HG03354 (cell line): ENCODE results near the gene GSE1.
A peak's percentile ranks its signal among the peaks of the same experiment; 100 is the strongest.
"Not testable (repeated sequence)": the region's sequence is repeated elsewhere in the genome, so short reads cannot be mapped to it uniquely, and the experiment has no call there.

Experiments used
- ATAC-seq: cut with Tn5 transposase; IDR thresholded peaks from one replicate; pipeline ENCODE4 v1.9.1; 2021; ENCODE audit warnings: mild to moderate bottlenecking; ENCODE audit not compliant: unreplicated experiment, poor library complexity, severe bottlenecking

GSE1 gene

DNA sequence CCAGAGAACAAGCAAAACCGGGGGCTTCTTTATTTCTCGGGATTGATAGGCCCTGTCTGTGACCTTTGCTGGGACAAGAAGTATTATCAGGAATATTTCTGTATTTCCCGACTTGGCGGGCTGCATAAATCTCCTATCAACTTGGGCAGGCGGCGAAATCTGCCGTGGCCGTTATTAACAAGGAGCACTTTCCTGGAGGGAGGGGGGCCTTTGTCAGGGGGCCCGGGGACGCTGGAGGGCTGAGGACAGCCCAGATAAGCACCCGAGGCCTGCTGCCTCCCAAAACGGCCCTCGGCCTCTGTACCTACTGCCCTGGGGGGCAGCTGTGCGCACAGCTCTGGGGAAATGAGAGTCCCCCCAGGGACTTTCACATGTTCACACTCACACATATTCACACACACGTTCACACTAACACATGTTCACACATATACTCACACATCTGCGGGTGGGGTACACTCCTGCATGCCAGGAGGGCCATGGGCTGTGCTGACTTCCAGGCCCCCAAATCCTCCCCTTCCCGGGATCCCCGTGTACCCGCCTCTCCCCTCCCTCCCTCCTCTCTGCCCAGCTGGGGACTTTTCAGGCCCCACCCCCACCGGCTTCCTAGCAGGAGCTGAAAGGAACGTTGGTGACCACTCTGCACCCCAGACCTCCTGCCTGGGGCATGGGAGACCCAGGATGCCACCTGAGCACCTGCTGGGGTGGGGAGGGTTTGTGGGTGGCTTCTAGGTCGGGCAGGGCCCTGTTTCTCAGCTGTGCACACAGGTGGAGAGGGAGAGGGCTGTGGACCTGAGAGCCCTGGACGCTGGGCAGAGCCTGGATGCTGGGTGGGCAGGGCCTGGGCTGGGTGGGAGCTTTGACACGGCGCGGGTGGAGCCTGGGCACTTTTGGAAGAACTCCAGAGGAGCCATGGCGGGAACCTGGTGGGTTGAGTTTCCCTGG, 24.3 kb upstream of the GSE1 start:
- no peak for ATAC-seq

- ATAC-seq: no peak
Measured at GRCh38 chr16:85589688-85590505, 23.2 kb upstream of the GSE1 start.

DNA sequence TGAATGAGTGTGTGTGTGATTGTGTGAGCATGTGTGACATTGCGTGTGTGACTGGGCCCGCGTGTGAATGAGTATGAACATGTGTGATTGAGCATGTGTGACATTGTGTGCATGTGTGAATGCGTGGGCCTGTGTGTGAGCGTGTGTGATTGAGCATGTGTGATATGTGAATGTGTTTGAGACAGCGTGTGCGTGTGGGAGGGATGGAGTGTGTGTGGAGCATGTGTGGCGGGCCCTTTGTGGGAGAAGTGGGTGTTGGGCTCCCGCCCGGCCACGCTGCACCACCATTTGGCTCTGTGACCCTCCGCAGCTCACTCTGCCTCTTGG, 22.7 kb upstream of the GSE1 start:
- ATAC-seq: no peak

GRCh38 chr16:85591381-85591780, 21.7 kb upstream of the GSE1 start:
- ATAC-seq: no peak

DNA sequence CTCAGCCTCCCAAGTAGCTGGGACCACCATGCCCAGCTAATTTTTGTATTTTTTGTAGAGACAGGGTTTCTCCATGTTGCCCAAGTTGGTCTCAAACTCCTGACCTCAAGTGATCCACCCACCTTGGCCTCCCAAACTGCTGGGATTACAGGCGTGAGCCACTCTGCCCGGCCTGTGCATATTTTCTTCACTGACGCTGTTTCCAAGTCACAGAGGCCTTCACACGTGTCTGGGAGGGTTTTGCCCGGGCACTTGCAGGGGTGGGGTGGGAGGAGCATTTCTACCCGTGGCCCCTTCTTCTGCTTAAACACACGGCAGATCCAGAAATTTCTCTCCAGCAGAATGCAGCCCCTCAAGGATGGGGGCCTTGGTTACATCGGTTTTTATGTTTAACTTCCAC, 20.8 kb upstream of the GSE1 start:
- not testable (repeated sequence) for ATAC-seq

- no peak for ATAC-seq
Measured at GRCh38 chr16:85592700-85593493, 20.2 kb upstream of the GSE1 start.

- no peak for ATAC-seq
Measured at GRCh38 chr16:85593494-85594221, 19.5 kb upstream of the GSE1 start.

- ATAC-seq: no peak
Measured at GRCh38 chr16:85594273-85594977, 18.7 kb upstream of the GSE1 start.

DNA sequence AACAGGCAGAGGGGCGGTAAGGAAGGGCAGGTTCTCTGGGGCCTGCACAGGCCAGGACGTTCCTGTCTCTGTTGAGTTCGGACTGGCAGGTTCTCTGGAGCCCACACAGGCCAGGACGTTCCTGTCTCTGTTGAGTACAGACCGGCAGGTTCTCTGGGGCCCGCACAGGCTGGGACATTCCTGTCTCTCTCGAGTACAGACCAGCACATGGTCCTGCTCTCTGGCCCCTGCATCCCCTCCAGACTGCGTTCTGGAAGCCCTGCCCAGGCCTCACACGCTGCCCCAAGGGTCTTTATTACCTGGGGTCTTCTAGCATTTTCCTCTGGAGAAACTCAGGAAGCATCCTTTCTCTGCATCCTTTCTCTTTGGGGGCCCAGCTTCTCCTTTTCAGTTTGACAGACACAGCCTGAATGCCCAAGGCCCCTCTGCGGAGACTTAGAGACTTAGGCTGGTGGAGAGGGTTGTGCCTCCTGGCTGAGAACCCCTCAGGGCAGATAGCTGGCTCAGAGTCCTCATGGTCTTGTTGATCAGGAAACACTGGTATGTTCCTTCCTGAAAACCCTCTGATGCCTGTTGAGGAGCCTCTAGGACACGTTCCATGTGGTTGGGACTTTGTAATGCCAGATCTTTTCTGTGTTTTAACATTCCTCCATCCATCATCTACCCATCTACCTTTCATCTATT, 18.0 kb upstream of the GSE1 start:
- no peak for ATAC-seq

GRCh38 chr16:85595812-85596502, 17.2 kb upstream of the GSE1 start:
- ATAC-seq: no peak

- ATAC-seq: no peak
Measured at GRCh38 chr16:85598141-85598540, 15.0 kb upstream of the GSE1 start.

DNA sequence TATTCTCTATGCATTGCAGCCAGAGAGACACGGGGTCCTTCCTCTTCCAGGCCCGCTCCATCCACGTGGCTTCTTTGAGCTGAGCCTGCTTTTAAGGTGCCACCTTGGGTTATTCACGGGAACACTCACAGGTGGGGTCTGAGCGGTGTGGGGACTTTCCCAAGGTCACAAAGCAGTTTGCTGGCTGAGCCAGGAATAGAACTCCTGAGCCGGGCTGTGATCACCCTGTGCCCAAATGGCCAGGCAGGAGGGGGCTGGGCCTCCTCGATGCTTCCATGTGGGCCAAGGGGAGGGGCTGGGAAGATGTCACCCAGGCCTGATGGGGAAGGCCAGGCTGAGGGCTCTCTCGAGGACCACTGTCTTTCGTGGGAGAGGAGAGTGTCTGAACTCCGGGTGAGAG, 13.0 kb upstream of the GSE1 start:
- no peak for ATAC-seq

DNA sequence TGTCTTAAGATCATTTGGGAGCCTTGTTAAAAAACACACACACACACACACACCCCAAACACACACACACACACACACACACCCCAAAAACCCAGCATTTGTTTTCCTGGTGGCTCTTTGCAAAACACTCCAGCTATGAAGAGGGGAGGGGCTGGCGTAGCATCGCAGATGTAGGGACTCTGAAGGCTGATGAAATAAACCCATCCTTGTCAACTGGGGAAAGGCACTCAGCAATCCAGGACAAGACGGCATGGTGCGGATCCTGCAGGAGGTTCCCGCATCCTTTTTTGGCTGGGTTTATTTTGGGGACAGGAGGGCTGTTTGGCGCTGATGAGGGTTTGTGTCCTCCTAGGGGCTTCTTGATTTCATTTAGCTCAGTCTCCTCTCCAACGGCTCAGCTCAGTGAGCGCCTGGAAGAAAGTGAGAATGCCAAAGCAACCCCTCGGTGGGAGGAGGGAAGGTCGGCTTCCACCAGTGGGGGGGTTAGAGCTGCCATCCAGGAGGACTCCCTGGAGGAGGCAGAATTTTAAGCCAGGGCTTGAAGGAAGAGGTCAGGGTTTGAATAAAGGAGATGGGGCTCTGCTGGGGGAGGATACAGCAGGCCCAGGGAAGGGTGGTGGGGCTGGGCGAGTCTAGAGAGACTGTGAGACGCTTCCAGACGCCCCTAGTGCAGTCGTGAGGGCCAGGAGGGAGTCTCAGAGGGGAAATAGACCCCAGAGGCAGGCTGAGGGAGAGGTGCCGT, 12.4 kb upstream of the GSE1 start:
- no peak for ATAC-seq

- no peak for ATAC-seq
Measured at GRCh38 chr16:85601272-85601639, 11.9 kb upstream of the GSE1 start.

DNA sequence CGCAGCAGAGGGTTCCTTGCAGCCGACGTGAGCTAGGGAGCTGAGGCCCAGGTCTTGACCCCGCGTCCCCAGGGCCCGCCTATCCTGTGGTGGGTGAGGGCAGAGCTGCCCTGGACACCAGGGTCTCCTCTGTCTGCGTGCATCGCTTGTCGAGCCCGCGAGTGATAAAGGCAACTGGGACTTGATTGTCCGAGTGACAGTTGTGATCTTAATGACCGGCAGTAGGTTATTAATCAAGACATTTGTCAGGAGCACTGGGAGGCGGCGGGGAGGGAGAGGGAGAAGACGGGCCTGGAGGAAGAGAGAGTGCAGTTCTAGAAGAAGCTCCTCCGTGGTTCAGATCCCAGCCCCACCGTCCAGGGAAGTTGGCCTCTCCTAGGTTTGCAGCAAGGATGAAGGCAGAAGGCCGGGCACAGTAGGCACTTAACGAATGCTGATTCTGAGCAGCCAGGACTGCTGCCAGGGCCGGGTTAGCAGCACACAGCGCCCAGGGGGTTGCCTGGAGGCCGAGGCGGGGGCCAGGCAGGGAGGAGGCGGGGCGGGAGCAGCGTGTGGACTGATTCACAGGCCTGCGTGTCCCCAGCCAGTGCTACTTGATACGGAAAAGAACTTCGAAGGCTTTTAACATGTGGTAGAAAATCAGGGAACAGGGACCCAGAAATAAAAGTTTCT, 11.3 kb upstream of the GSE1 start:
- ATAC-seq: no peak

GRCh38 chr16:85602402-85603202, 10.5 kb upstream of the GSE1 start:
- ATAC-seq: peak; percentile 40
